ENCODE results near the gene SUMO1.

DNA sequence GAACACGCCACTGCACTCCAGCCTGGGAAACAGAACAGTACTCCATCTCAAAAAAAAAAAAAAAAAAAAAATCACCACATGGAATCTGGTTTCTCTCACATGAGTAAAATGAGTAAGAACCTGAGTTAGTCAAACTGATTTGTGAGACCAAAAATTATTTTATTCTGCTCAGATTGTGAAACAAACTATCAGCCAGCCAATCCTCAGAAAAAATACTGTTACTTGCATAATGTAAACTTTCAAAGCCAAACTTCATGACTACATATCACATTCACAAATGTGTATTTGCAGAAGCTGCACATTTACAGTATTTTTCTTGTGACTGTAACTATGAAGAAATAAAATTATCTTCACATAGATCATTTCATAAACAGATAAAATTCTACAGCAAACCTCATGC, 23.2 kb downstream of the SUMO1 start:
- TF ChIP-seq CTCF (IDR thresholded peaks at IDR 0.05) = no peak
- no peak for TF ChIP-seq EP300 (IDR thresholded peaks at IDR 0.05)
- no peak for TF ChIP-seq POLR2A (IDR thresholded peaks at IDR 0.05)
